GM19455 (cell line): ENCODE data around the gene FARS2.
A peak's percentile ranks its signal among the peaks of the same experiment; 100 is the strongest.

Source experiments
- ATAC-seq: cut with Tn5 transposase; IDR thresholded peaks from one replicate; pipeline ENCODE4 v1.9.1; 2021; ENCODE audit not compliant: unreplicated experiment

The FARS2 gene

GRCh38 chr6:5497896-5498578, 236.7 kb downstream of the FARS2 start:
- no peak for ATAC-seq

DNA sequence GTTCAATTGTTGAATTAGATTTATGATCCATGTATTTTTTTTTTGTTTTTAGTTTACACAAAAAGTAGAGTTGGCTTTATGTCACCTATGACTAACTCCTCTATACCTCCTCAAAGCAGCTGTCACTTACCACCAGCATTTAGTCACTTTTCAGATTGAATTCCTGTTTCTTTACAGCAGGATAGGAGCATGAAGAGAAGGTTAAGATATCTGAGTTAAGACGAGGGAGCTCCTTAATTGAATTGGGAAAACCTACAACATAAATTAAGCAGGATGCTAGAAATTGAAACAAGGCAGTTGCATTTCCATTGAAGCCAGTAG, 237.2 kb downstream of the FARS2 start:
- no peak for ATAC-seq

DNA sequence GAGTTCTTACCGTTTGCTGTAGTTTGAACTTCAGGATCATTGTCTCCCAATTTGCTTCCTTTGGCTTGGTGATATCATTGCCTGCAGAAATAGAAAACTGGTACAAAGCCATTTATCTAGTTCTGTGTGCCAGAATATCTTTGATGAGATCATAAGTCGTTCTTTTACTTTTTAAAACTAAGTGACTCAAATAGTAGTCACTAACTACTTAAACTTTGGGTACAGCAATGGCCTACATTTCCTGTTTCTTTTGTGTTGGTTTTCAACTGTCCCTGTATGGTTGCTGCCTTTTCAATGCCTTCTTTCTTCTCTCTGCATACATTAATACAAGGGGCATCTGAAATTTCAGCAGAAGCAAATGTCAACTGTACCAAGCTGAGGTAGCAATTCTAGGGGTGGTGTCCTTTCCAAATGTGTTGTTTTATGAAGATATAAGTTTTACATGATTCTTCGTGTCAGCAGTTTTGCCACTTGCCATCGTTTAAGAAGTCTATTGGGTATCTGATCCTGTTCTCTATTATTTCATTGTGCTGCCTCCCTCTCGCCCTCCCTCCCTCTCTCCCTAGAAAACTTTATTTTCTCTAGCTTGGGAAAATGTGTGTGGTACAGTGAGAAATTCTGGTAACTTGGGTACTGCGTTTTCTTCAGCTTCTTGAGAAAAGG, 238.5 kb downstream of the FARS2 start:
- no peak for ATAC-seq

GRCh38 chr6:5501837-5502236, 240.5 kb downstream of the FARS2 start:
- ATAC-seq, result no peak

- ATAC-seq, result no peak
Measured at GRCh38 chr6:5504078-5504477, 242.8 kb downstream of the FARS2 start.

- ATAC-seq, result no peak
Measured at GRCh38 chr6:5506149-5506548, 244.8 kb downstream of the FARS2 start.

GRCh38 chr6:5506597-5506996, 245.3 kb downstream of the FARS2 start:
- ATAC-seq, result peak; percentile 22

GRCh38 chr6:5507131-5507681, 245.9 kb downstream of the FARS2 start:
- peak; percentile 70 for ATAC-seq

DNA sequence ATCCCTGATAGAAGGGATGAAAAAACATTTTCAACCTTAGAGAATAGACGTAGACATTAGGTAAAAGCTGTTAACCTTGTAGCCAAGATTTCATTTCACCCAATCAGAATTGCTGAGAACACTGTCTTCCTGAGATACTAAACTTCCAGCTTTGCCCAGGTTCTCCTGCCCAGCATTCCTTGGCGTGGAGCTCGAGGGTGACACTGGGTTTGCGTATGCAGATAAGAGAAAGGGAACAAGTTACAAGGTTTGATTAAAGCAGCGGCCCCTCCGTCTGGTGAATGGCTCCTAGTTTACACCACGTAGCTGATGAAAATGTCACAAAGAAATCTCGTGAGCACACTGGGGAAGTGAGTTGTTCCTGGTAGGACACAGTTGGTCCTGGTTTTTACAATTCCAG, 247.8 kb downstream of the FARS2 start:
- ATAC-seq, result no peak

DNA sequence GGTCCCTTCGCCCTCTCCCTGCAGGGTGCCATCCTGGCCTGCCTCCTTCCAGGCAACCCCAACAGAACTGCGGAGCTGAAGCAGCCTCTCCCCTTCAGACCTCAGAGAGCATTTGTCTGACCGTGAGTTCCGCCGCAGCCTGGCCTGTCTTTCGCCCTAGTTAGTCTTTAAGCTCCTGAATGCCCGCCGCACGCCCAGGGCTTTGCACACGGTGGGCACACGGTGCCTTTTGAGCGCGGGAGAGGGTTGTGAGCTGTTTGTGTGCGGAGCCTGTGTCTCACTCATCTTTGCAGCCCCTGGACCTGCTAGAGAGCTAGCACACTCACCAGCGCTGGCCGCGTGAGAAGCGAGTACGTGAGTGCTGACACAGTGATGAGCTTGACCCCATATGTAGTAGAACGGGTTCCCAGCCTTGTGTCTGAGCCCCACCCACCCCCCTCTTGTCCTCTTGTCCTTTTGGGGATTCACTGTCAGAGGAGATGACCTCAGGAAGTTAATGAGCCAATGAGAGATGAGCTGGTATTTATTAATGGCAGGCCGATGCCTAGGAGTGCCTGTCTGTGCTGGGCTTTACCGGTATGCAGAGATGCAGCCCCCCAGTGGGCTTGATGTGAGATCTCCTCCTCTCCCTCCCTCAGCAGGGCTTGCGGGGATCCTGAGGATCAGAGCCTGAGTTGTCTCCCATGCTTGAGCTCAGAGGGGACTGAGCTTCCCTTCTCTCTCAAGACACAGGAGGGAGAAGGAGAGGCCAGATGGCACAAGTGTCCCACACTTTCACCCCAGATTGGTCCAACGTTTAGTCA, 249.2 kb downstream of the FARS2 start:
- ATAC-seq, result no peak

- ATAC-seq, result no peak
Measured at GRCh38 chr6:5511954-5512353, 250.6 kb downstream of the FARS2 start.

DNA sequence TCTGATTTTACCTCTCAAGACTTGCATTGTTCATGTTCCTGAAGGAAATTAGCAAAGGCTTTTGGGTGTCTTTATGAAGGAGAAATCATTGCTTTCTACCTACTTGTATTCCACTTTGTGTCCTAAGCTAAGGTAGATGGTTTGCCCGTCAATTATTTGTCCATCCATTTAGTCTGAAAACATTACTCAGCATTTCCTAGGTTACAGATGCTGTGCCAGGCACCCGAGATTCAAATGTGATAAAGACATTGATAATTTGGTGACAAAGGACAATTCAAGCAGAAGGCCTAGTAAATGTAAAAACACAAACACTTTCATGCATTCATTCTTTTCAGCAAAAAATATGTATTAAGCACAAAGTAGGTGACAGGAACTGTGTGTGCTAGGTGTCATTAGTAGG, 251.1 kb downstream of the FARS2 start:
- ATAC-seq, result no peak

DNA sequence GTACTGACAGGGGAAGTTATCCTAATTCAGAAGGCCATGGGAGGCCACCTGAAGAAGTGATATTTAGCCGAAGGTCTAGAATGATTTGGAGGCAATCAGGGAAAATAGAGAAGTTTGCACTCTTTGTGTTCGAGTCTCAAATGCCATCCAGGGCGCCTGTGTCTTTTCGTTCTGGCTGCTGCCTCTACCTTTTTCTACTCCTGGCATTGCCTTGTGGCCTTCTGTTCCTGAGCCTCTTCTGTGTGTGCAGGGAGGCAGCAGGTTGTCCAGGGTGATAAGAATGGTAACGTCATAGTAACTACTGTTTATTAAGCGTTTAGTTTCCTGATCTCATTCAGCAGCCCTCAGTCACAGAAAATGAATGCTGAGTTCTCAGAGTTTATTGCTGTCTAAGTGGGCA, 252.1 kb downstream of the FARS2 start:
- ATAC-seq, result no peak

DNA sequence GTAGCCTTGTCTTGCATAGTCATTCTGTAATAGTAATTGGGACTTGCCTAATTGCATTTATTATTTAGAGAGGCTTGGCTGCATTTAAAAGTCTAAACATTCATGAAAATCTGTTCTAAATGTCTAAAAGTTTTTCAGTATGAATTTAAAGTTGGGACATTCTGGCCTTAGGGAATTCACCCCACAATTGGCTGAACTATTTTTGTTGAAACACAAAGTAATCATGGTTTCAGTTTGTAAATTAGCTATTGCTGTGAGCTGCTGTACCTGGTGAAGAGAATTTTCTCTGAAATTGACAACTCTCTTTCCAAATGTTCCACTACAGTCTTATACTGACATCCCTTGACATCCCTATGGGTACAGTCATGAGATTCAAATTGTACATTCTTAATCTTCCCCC, 253.0 kb downstream of the FARS2 start:
- ATAC-seq, result no peak

DNA sequence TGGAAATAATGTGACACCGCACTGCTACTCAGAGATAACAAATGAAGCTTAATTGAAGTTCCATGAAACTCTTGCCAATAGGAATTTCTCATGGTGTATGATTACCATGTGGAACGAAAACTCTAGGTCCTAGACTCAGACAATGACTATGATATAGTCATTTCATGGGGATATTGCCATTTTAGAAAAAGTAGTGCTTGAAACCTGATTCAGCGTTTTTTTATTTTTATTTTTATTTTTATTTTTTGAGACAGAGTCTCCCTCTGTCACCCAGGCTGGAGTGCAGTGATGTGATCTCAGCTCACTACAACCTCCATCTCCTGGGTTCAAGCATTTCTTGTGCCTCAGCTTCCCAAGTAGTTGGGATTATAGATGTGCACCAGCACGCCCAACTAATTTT, 253.9 kb downstream of the FARS2 start:
- no peak for ATAC-seq

GRCh38 chr6:5516036-5516435, 254.7 kb downstream of the FARS2 start:
- no peak for ATAC-seq

DNA sequence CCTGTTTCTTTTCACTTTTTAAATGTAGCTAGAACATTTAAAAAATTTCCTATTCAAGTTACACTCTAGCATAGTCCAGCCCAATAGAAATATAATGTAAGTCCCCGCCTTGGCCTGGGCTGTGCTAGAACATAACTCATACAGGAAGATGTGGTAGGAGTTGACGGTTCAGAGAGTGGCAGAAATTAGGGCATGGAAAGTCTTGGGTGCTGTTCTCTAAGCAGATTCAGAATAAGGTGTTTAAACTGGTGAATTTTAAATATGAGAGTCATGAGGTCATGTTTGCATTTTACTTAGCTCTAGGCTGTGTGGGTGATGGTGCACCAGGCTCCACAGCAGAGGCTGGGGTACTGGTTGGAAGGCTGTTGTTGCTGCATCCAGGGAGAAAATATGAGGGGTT, 256.5 kb downstream of the FARS2 start:
- no peak for ATAC-seq

GRCh38 chr6:5518936-5519491, 257.7 kb downstream of the FARS2 start:
- no peak for ATAC-seq

- ATAC-seq, result no peak
Measured at GRCh38 chr6:5520796-5521195, 259.5 kb downstream of the FARS2 start.

- no peak for ATAC-seq
Measured at GRCh38 chr6:5521322-5521721, 260.0 kb downstream of the FARS2 start.

- ATAC-seq, result no peak
Measured at GRCh38 chr6:5522147-5522546, 260.8 kb downstream of the FARS2 start.

DNA sequence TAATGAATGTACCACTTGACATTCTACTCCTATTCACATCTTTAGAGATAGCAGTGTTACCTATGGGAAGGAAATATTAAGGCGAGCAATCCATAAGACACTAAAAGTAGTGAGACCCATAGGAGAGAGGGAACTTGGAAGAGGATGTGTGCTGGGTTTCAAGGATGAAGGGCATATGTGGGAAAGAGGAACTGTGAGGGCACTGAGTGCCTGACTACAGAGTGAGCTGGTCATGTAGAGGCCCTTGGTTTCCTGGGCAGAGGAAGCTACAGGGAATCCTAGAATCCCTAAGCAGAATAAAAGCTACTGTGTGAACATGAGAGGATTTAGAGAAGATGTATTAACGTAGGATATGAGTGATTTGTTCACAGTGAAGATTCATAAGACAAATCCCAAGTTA, 262.8 kb downstream of the FARS2 start:
- no peak for ATAC-seq
